Trophoblast cell (in vitro differentiated cells and primary cell): ENCODE measurements around the gene CEP68.

Source experiments
- DNase-seq, 2 donors: peaks; one replicate each; pipeline ENCODE4 v3.0.0-alpha.2; 2016
- H2AFZ ChIP-seq: 2 replicates; pipeline ENCODE4 v1.6.1; 2013; ENCODE audit warnings: low read length, moderate library complexity, mild to moderate bottlenecking; ENCODE audit not compliant: insufficient read depth, poor library complexity
- H2AK5ac ChIP-seq: 2 replicates; pipeline ENCODE4 v1.6.1; 2013; ENCODE audit warnings: mild to moderate bottlenecking, low read length
- H2BK120ac ChIP-seq: 2 replicates; pipeline ENCODE4 v1.6.1; 2013; ENCODE audit warnings: low read length, mild to moderate bottlenecking, moderate library complexity; ENCODE audit not compliant: insufficient read depth, poor library complexity
- H2BK12ac ChIP-seq: 2 replicates; pipeline ENCODE4 v1.6.1; 2013; ENCODE audit warnings: mild to moderate bottlenecking, low read length, moderate library complexity
- H2BK5ac ChIP-seq: 2 replicates; pipeline ENCODE4 v1.6.1; 2013; ENCODE audit warnings: low read length, low read depth, moderate library complexity, mild to moderate bottlenecking; ENCODE audit not compliant: poor library complexity
- H3K14ac ChIP-seq: 2 replicates; pipeline ENCODE4 v1.6.1; 2013; ENCODE audit warnings: mild to moderate bottlenecking, low read length
- H3K18ac ChIP-seq: 2 replicates; pipeline ENCODE4 v1.6.1; 2013; ENCODE audit warnings: mild to moderate bottlenecking, low read length
- H3K23ac ChIP-seq: 2 replicates; pipeline ENCODE4 v1.6.1; 2013; ENCODE audit warnings: low read length
- H3K27ac ChIP-seq: 2 replicates; pipeline ENCODE4 v1.5.1; 2013; ENCODE audit warnings: low read depth, mild to moderate bottlenecking, inconsistent platforms, low read length, moderate library complexity
- H3K27me3 ChIP-seq: 2 replicates; pipeline ENCODE4 v1.6.1; 2013; ENCODE audit warnings: inconsistent platforms, mild to moderate bottlenecking, low read length, moderate library complexity; ENCODE audit not compliant: insufficient read depth
- H3K36me3 ChIP-seq, 2 experiments: 1 replicate in 1 of 2; 2 replicates in 1 of 2; pipeline ENCODE4 v1.6.1; 2013; ENCODE audit warnings: low read length in 2 of 2, mild to moderate bottlenecking in 2 of 2, moderate library complexity in 1 of 2; ENCODE audit not compliant: insufficient read depth in 2 of 2, control insufficient read depth in 1 of 2
- H3K4ac ChIP-seq: 2 replicates; pipeline ENCODE4 v1.6.1; 2013; ENCODE audit warnings: low read depth, mild to moderate bottlenecking, low read length, moderate library complexity
- H3K4me1 ChIP-seq, 2 experiments: 1 replicate in 1 of 2; 2 replicates in 1 of 2; pipeline ENCODE4 v1.6.1; 2013; ENCODE audit warnings: low read length in 2 of 2, mild to moderate bottlenecking in 2 of 2, moderate library complexity in 1 of 2; ENCODE audit not compliant: insufficient read depth in 2 of 2, control insufficient read depth in 1 of 2
- H3K4me2 ChIP-seq: 2 replicates; pipeline ENCODE4 v1.6.1; 2013; ENCODE audit warnings: inconsistent platforms, mild to moderate bottlenecking, low read length, moderate library complexity
- H3K4me3 ChIP-seq: 2 replicates; pipeline ENCODE4 v1.5.1; 2013; ENCODE audit warnings: mild to moderate bottlenecking, low read depth, low read length, inconsistent platforms
- H3K79me1 ChIP-seq: one replicate; pipeline ENCODE4 v1.6.1; 2013; ENCODE audit warnings: low read length
- H3K79me2 ChIP-seq: 2 replicates; pipeline ENCODE4 v1.6.1; 2013; ENCODE audit warnings: low read length, mild to moderate bottlenecking; ENCODE audit not compliant: control insufficient read depth, insufficient read depth, poor library complexity
- H3K9ac ChIP-seq: 2 replicates; pipeline ENCODE4 v1.6.1; 2013; ENCODE audit warnings: mild to moderate bottlenecking, low read length
- H3K9me3 ChIP-seq: 2 replicates; pipeline ENCODE4 v1.6.1; 2013; ENCODE audit warnings: low read depth, mild to moderate bottlenecking, control low read depth, inconsistent platforms, low read length; ENCODE audit not compliant: insufficient read depth
- H4K12ac ChIP-seq: 2 replicates; pipeline ENCODE4 v1.6.1; 2013; ENCODE audit warnings: low read depth, mild to moderate bottlenecking, low read length, moderate library complexity
- H4K8ac ChIP-seq: 2 replicates; pipeline ENCODE4 v1.6.1; 2013; ENCODE audit warnings: low read depth, mild to moderate bottlenecking, low read length, moderate library complexity
- H4K91ac ChIP-seq: one replicate; pipeline ENCODE4 v1.6.1; 2013; ENCODE audit warnings: low read depth, mild to moderate bottlenecking, low read length, moderate library complexity
- WGBS: extraction: QIAGEN DNeasy Blood & Tissue Kit; methylation state at CpG from one replicate; pipeline ENCODE4 v1.1.7; 2013; ENCODE audit warnings: missing lambda C conversion rate; ENCODE audit not compliant: insufficient read length, insufficient coverage; ENCODE audit errors: extremely low coverage; 5-methylcytosine and 5-hydroxymethylcytosine counted together

The CEP68 gene

DNA sequence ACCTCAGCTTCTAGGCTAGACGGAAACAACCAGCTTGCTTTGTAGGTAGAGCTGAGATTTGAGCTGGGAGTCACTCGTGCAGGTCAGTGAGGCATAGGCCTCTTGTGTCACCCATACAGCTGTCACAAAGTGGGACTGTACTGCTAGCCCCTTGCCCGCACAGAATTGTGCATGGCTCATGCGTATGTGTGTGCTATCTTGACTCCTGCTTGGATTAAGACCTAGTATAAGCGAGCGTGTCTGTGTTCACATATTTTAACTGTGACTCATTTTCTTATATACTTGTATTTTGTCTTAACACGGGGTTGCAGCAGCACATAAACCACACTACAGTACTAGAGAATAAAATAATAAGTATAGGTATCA lies 20.1 kb downstream of the CEP68 start:
- H3K36me3 ChIP-seq = peaks cover 38 to 61% of the 10 kb centered on the region in 2 experiments
- H3K27me3 ChIP-seq = no peaks in the 10 kb centered on the region
- H4K12ac ChIP-seq = no peak overlapping the region
- no peaks in the 10 kb centered on the region for H3K79me2 ChIP-seq
- no peaks in the 10 kb centered on the region for H3K9me3 ChIP-seq
- DNase-seq = peak; percentile 23 to 50
- H3K14ac ChIP-seq = no peak overlapping the region
- H3K4me3 ChIP-seq = no peak overlapping the region
- no peak overlapping the region for H2AFZ ChIP-seq
- peaks cover 2 to 8% of the 10 kb centered on the region in 2 experiments for H3K4me1 ChIP-seq
- H3K18ac ChIP-seq = no peak overlapping the region
- no peak overlapping the region for H3K9ac ChIP-seq
- H4K8ac ChIP-seq = no peak overlapping the region
- H3K4ac ChIP-seq = no peak overlapping the region
- H3K27ac ChIP-seq = no peak overlapping the region
- no peak overlapping the region for H2BK5ac ChIP-seq
- no peak overlapping the region for H2BK12ac ChIP-seq
- H2BK120ac ChIP-seq = no peak overlapping the region
- H2AK5ac ChIP-seq = no peak overlapping the region
- no peak overlapping the region for H3K4me2 ChIP-seq
- no peak overlapping the region for H4K91ac ChIP-seq
- no peaks in the 10 kb centered on the region for H3K79me1 ChIP-seq
- no CpG with 5 or more reads among the region's 7 CpGs for WGBS
- no peak overlapping the region for H3K23ac ChIP-seq

DNA sequence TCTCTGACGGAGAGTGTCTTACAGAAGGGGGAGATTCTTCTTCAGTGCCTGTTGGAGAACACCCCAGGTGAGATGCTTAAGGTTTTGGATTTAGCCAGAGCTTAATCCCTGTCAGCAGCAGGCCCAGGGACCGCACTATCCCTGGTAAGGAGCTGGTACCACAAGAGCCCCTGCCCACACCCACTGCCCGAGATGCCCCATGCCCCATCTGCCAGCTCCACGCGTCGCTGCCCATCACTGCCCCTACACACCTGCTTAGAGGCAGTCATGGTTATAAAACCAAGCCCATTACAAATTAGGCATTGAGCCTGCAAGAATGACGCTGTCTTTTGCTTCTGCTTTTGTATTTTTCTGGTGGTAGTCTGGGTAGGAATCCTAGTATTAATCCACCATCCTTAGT lies 21.7 kb downstream of the CEP68 start:
- no peak overlapping the region for H3K4me2 ChIP-seq
- H3K9me3 ChIP-seq = no peaks in the 10 kb centered on the region
- no peak overlapping the region for H3K23ac ChIP-seq
- no CpG with 5 or more reads among the region's 7 CpGs for WGBS
- no peaks in the 10 kb centered on the region for H3K79me2 ChIP-seq
- H3K4me1 ChIP-seq = peaks cover 2 to 8% of the 10 kb centered on the region in 2 experiments
- H4K8ac ChIP-seq = no peak overlapping the region
- H3K9ac ChIP-seq = no peak overlapping the region
- peaks cover 32 to 57% of the 10 kb centered on the region in 2 experiments for H3K36me3 ChIP-seq
- H3K14ac ChIP-seq = no peak overlapping the region
- H4K91ac ChIP-seq = no peak overlapping the region
- no peak overlapping the region for H4K12ac ChIP-seq
- no peak overlapping the region for H3K18ac ChIP-seq
- no peak overlapping the region for H2AK5ac ChIP-seq
- H3K79me1 ChIP-seq = no peaks in the 10 kb centered on the region
- no peaks in the 10 kb centered on the region for H3K27me3 ChIP-seq
- no peak for DNase-seq
- H3K4ac ChIP-seq = no peak overlapping the region
- no peak overlapping the region for H3K4me3 ChIP-seq
- no peak overlapping the region for H2BK12ac ChIP-seq
- H2BK5ac ChIP-seq = no peak overlapping the region
- no peak overlapping the region for H2BK120ac ChIP-seq
- no peak overlapping the region for H2AFZ ChIP-seq
- H3K27ac ChIP-seq = no peak overlapping the region

- Histone ChIP-seq H3K27ac (no peak overlapping the region), H3K18ac (no peak overlapping the region), H3K9me3 (no peaks in the 10 kb centered on the region), H2BK120ac (no peak overlapping the region), H2AK5ac (no peak overlapping the region), H2AFZ (no peak overlapping the region), H3K4me2 (no peak overlapping the region), H3K4ac (no peak overlapping the region), H2BK5ac (no peak overlapping the region), H3K79me2 (no peaks in the 10 kb centered on the region), H4K91ac (no peak overlapping the region), H3K23ac (no peak overlapping the region), H3K14ac (no peak overlapping the region), H3K79me1 (no peaks in the 10 kb centered on the region), H3K9ac (no peak overlapping the region), H4K8ac (no peak overlapping the region), H2BK12ac (no peak overlapping the region), H4K12ac (no peak overlapping the region), H3K4me1 (peaks cover 2 to 8% of the 10 kb centered on the region in 2 experiments), H3K4me3 (no peak overlapping the region), H3K36me3 (peaks cover 29 to 56% of the 10 kb centered on the region in 2 experiments), H3K27me3 (no peaks in the 10 kb centered on the region)
- no CpG with 5 or more reads among the region's 6 CpGs for WGBS
- DNase-seq = no peak
Measured at GRCh38 chr2:65079017-65079416, 22.8 kb downstream of the CEP68 start.

- Histone ChIP-seq H4K12ac (no peak overlapping the region), H3K27me3 (no peaks in the 10 kb centered on the region), H3K14ac (no peak overlapping the region), H3K79me2 (no peaks in the 10 kb centered on the region), H2AFZ (no peak overlapping the region), H3K23ac (no peak overlapping the region), H3K9ac (no peak overlapping the region), H3K27ac (no peak overlapping the region), H3K4ac (no peak overlapping the region), H2BK12ac (no peak overlapping the region), H2AK5ac (no peak overlapping the region), H3K4me1 (peaks cover 0 to 1% of the 10 kb centered on the region in 2 experiments), H4K91ac (no peak overlapping the region), H3K4me2 (no peak overlapping the region), H3K79me1 (no peaks in the 10 kb centered on the region), H3K18ac (no peak overlapping the region), H2BK5ac (no peak overlapping the region), H3K36me3 (peaks cover 29 to 62% of the 10 kb centered on the region in 2 experiments), H4K8ac (no peak overlapping the region), H3K4me3 (no peak overlapping the region), H2BK120ac (no peak overlapping the region), H3K9me3 (no peaks in the 10 kb centered on the region)
- WGBS = no CpG with 5 or more reads among the region's 4 CpGs
- no peak for DNase-seq
Measured at GRCh38 chr2:65081232-65081685, 25.0 kb downstream of the CEP68 start.
